ENCODE measurements around the gene MISFA.
"Not testable (repeated sequence)": the region's sequence is repeated elsewhere in the genome, so short reads cannot be mapped to it uniquely, and the experiment has no call there.

The MISFA gene

DNA sequence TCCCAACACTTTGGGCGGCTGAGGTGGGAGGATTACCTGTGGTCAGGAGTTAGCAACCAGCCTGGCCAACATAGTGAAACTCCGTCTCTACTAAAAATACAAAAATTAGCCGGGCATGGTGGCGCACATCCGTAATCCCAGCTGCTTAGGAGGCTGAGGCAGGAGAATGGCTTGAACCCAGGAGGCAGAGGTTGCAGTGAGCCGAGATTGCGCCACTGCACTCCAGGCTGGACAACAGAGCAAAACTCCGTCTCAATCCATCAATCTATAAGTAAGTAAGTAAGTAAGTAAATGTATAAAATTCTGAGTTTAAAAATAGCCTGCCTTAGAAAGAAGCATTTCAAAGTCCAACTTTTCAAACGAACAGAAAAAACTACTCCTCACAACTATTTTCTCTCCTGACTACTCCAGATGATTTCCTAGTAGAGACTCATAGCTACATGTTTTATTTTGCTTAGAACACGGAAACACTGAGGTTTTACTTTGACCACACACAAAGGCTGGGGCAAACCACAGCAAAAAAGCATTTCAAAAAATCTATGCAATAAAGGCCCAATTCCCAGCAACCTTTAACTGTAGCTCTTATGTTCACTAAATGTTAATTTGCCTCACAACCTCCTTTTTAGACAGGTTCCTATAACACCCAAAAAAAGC is 18.2 kb downstream of the MISFA start:
- DNase-seq (ENCODE audit: low spot score): no peak

DNA sequence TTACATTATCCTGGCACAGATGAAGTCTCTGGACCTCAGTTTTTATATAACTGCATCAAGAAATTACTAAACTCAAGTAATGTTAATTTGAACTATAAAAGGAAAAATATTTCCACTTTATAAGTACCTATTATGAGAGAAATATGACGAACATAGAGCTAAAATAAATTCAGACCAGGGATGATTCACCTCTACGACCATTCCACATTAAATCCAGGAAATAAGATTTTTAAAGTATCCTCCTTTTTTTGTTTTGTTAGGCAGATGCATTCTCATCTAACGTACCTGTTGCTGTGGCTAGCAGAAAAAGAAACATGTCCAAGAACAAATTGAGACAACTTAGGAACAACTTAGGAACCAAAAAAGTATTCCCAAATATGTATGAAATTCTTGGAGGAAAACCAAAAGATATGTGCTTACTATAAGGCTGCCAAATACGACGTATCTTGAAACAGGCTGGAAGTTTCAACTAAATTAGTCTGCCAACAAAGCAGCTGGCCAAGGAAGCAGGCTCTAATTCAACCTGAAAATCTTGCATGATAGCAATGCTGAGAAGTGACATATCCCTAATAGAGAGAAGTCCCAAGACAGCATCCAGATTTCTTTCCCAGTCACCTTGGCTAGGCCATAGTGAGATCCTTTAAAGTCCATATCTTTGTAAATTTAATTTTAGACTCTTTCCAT is 18.9 kb downstream of the MISFA start:
- DNase-seq (ENCODE audit: low spot score): no peak

DNA sequence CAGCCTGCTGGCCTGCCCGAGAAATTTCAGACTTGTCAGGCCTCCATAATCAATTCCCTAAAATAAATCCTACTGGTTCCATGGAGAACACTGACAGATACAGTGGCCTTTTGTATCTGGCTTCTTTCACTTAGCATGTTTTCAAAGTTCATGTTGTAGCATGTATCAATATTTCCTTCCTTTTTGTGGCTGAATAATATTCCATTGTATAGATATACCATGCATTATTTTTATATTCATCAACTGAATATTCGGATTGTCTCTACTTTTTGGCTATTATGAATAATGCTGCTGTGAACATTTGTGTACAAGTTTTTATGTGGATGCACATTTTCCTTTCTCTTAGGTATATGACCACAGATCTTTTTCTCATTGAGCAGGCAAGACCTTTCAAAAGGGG is 24.1 kb downstream of the MISFA start:
- no peak for DNase-seq (ENCODE audit: low spot score)

DNA sequence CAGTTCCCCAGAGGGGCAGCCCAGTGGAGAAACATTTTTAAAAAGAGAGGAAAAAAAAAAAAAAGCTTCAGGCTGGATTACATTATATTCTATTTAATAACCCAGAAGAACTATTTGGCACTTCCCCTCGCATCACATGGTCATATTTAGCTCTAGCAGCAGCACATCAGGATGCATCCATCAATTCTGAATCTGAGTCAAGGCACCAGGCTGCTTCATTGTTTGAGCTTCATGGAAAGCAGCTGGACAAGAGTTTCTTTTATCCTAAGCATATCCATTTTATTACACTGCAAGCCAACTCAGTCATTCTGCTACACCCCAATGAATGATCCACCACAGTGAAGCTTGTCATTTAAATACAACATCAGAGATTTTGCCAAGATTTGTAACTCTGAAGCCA is 24.6 kb downstream of the MISFA start:
- no peak for DNase-seq (ENCODE audit: low spot score)

DNA sequence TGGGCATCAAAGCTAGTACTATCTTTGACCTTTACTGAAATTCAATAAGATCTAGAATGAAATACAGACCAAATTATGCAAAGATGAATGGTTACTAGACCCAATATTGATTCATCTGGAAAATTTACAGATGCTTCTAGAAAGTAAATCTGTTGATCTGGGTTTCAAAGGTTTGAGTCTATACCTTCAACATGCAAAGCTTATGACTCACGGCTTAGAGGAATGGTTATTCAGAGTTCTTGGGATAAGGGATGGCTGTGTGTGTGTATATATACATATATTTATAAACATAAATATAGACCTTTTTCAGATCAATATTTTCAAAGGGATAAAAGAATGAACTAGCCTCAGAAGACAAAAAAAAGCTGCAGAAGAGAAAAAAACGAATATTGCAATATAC is 33.3 kb downstream of the MISFA start:
- no peak for DNase-seq (ENCODE audit: low spot score)

DNA sequence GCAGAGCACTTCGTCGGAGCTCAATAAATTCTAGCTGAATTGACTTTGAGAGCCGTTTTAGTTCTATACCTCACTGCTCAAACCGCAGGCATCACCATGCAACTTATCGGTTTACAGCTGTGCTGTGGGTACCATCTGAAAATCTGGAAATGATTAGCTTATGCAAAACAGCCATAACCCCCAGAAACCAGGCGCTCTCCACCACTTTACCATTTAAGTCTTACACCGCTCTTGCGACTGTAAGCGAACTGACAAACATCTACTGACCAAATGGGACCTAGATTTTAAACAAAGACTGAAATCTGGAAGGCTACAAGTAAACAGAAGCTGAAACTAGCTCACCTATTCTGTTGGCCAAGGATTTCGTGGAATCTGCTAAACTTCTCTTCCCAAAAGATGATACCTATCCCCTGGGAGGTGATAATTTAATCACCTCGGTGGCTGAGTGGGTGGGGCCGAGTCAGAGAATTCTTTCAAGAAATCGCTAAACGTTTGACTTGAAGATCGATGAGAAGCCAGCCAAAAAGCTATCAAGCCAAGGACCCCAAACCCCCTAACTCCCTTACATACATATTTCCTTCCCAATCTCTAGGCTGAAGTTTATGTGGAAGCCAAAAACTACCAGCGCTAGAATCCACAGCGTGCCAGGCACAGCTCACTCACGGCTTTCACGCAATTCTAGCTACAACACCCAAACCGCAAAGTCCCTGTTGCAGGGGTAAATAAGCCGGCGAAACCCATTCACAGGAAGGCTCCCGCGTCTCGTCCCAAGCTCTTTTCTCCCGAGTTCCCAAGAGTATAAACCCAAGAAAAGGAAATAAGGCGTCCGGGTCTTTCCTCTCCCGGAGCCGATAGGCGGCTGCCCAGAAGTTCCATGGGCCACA is 33.9 kb downstream of the MISFA start:
- no peak for DNase-seq (ENCODE audit: low spot score)

DNA sequence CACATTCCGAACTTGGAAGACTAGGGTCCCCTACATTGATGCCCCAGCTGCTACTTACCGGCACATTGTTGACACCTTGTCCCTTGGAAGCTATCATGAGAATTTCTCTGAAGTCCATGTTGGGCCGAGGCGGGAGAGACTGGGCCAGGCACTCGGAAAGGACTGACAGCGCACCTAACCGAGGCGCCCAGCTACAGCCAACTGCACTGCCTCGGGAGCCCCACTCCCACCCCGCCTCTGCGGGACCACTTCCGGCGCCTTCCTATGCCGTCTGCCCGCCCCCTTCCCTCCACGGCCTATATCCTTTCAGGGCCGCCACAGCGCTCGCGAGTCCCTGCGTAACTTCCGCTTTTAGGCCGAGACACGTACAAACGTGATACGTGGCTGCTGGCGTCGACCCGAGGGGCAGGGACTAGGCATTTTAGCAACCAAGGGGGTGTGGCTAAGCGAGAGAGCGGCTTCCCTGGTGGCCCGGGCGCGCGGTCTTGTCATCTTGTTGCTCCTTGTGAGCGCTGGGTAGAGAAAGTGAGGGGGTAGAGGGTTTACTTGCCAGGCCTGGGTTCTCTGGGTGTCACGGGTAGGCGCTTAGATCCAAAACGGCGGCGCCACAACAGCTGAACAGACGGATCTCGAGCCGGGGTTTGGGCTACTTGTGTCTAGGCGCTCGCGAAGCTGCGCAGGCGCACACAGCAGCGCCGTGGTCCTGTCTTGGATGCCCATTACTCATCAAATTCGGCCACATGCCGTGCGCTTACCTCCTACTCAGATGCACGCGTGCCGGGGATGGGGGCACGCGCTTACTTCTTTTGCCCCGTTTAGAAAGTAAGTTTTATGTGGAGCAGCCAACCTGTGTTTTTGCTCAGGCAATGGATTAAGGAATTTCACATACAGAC is 34.8 kb downstream of the MISFA start, which contains the start of gene SPTY2D1:
SPTY2D1 (minus strand) TSS at position 203 of the 893 bp plus-strand sequence; CDS start at position 118, 85 bp downstream.
- peak; percentile 96 for DNase-seq (ENCODE audit: low spot score)

DNA sequence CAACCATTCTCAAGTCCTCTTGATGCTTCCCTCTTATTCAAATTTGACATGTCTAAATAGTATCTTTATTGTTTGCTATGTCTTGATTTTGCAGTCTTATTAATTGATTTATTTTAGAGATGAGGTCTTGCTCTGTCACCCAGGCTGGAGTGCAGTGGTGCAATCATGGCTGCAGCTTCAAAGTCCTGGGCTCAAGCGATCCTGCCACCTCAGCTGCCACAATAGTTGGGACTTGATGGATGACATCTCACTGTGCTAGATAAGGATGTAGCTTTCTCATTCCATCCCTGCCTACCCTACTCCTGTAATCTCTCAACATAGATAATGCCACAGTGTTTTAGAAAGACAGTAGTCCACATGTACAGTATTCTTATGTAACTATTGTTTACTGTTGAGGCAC is 42.1 kb downstream of the MISFA start:
- DNase-seq (ENCODE audit: low spot score): no peak

DNA sequence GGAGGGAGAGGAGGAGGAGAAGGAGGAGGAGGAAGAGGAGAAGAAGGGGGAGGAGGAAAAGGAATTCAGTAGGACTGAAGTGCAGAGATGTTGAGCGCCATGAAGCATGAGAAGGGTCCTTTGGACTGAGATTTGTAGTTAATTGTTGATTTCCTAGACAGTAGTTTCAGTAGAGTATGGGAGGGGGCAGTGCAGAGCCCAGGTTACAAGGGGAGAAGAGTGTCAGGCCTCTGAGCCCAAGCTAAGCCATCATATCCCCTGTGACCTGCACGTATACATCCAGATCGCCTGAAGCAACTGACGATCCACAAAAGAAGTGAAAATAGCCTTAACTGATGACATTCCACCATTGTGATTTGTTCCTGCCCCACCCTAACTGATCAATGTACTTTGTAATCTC is 43.4 kb downstream of the MISFA start:
- not testable (repeated sequence) for DNase-seq (ENCODE audit: low spot score)

DNA sequence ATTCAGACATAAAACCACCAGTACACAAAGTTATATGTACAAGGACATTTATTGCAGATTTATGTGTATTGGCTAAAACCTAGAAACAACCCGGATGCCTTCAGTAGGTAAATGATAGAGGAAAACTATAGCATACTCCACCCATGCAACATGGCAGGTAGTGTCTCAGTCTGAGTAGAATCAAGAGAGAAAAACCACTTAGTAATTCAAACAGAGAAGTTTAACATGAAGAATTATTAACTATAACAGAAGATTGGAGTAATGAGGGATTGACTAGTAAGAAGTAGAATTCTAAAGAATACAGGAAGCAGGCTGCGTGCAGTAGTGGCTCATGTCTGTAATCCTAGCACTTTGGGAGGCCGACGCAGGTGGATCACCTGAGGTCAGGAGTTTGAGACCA is 50.8 kb downstream of the MISFA start:
- DNase-seq (ENCODE audit: low spot score): no peak

DNA sequence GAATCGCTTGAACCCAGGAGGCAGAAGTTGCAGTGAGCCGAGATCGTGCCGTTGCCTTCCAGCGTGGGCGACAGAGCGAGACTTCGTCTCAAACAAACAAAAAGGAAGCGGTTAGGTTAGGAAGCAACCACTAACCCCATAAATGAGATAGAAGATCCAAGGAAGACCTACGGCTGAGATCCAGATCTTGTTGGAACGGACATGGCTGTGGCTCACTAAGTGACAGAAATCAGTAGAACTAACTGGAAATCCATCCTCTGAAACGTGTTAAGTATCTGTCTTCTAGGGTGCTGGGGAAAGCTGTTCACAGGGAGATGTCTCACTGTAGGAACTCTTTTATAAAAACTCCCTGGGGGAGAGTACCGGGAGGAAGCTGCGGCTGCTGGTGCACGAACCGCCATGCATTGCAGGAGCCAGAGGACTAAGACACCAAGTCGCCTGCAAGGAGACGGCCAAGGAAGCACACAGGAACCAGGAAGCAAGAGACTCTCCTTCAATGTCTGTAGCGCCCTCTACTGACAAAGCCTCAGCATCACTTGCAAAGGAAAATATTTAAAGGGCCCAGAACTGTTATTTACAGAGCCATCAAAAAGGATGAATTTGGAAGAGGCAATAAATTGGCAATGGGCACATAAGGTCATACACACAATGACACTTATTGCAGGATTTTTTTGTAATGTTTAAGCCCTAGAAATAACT is 51.4 kb downstream of the MISFA start:
- DNase-seq (ENCODE audit: low spot score): peak; percentile 73
